Gastrocnemius medialis (tissue), 4 donors: Measurements from ENCODE around the gene CBX7.

Experiments used
- POLR2A ChIP-seq, 2 donors: fragments of 450-650 bp; IDR thresholded peaks; one replicate each; pipeline ENCODE4 v1.6.1; 2017; ENCODE audit warnings: antibody characterized with exemption in 2 of 2, mild to moderate bottlenecking in 2 of 2, moderate library complexity in 2 of 2
- TF ChIP-seq, protein P1 (sequence below), 5 experiments: fragments of 450-650 bp in 3 of 5; fragments of 200-600 bp in 2 of 5; sonication (generic) in 2 of 5; IDR thresholded peaks in 4 of 5; conservative IDR thresholded peaks in 1 of 5; 1 replicate in 4 of 5; 2 replicates in 1 of 5; pipeline ENCODE4 v1.5.1; 2016 to 2019; ENCODE audit warnings: antibody characterized with exemption in 5 of 5, mild to moderate bottlenecking in 3 of 5, moderate library complexity in 3 of 5

DNA sequence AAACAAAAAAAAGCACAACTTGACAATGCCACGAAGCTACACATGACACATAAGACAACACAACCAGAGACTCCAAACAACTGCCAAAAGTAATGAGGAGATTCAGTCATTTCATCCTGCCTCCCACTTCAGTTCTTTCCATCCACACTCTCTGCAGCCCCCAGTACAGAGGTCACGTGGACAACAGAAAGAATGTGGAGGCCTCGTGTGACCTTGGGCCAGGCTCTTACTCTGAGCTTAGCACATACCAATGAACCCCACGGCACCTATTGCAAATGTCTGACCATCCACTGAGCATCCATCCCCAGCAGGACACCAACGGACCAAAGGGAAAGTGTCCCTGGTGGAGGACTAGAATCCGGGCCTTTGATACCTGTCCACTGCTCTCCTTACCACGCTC, 12.5 kb downstream of the CBX7 start:
- TF ChIP-seq, protein P1, sequence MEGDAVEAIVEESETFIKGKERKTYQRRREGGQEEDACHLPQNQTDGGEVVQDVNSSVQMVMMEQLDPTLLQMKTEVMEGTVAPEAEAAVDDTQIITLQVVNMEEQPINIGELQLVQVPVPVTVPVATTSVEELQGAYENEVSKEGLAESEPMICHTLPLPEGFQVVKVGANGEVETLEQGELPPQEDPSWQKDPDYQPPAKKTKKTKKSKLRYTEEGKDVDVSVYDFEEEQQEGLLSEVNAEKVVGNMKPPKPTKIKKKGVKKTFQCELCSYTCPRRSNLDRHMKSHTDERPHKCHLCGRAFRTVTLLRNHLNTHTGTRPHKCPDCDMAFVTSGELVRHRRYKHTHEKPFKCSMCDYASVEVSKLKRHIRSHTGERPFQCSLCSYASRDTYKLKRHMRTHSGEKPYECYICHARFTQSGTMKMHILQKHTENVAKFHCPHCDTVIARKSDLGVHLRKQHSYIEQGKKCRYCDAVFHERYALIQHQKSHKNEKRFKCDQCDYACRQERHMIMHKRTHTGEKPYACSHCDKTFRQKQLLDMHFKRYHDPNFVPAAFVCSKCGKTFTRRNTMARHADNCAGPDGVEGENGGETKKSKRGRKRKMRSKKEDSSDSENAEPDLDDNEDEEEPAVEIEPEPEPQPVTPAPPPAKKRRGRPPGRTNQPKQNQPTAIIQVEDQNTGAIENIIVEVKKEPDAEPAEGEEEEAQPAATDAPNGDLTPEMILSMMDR (IDR thresholded peaks at IDR 0.05 in 4 of 5, conservative IDR thresholded peaks at IDR 0.05 in 1 of 5), result no peak
- no peak for TF ChIP-seq POLR2A (IDR thresholded peaks at IDR 0.05)
